Measurements from ENCODE around the gene MYH11.

- no peak for TF ChIP-seq CTCF (IDR thresholded peaks at IDR 0.05)
- no peak for TF ChIP-seq POLR2A (IDR thresholded peaks at IDR 0.05)
These were observed 82.9 kb downstream of the MYH11 start for GRCh38 chr16:15773968-15774367.
